Hepatocyte (in vitro differentiated cells): ENCODE data around the gene CNOT6. TPM values are rescaled to one million over a fixed set of nuclear protein-coding genes. Genes with fewer than 3 reads are reported as not detected.

ENCODE experiments used
- DNase-seq: peaks from one replicate; pipeline ENCODE4 v3.0.0-alpha.2; 2016; ENCODE audit warnings: low spot score
- H2AFZ ChIP-seq: fragments of 200-600 bp; sonication (generic); 2 replicates; pipeline ENCODE4 v1.6.0; 2016; ENCODE audit warnings: antibody characterized with exemption, mild to moderate bottlenecking
- H3K27ac ChIP-seq: fragments of 200-600 bp; sonication (generic); 2 replicates; pipeline ENCODE4 v1.5.1; 2016; ENCODE audit warnings: mild to moderate bottlenecking
- H3K27me3 ChIP-seq: fragments of 200-600 bp; sonication (generic); 2 replicates; pipeline ENCODE4 v1.6.1; 2016
- H3K36me3 ChIP-seq: fragments of 200-600 bp; sonication (generic); replicated peaks from 2 replicates; pipeline ENCODE4 v1.5.1; 2016; ENCODE audit warnings: low read depth; ENCODE audit not compliant: insufficient read depth
- H3K4me1 ChIP-seq: fragments of 200-600 bp; sonication (generic); 2 replicates; pipeline ENCODE4 v1.5.1; 2016; ENCODE audit warnings: mild to moderate bottlenecking, moderate library complexity; ENCODE audit not compliant: insufficient read depth
- H3K4me2 ChIP-seq: fragments of 200-600 bp; sonication (generic); 2 replicates; pipeline ENCODE4 v1.6.0; 2016
- H3K4me3 ChIP-seq: fragments of 200-600 bp; sonication (generic); 2 replicates; pipeline ENCODE4 v1.5.1; 2016; ENCODE audit warnings: mild to moderate bottlenecking
- H3K79me2 ChIP-seq: fragments of 200-600 bp; sonication (generic); 2 replicates; pipeline ENCODE4 v1.6.0; 2017; ENCODE audit warnings: mild to moderate bottlenecking
- H3K9me2 ChIP-seq: fragments of 200-600 bp; sonication (generic); replicated peaks from 2 replicates; pipeline ENCODE4 v1.6.0; 2017; ENCODE audit warnings: mild to moderate bottlenecking; ENCODE audit not compliant: insufficient read depth
- H3K9me3 ChIP-seq: fragments of 200-600 bp; sonication (generic); 2 replicates; pipeline ENCODE4 v1.5.1; 2016; ENCODE audit warnings: low read depth, mild to moderate bottlenecking
- H4K20me1 ChIP-seq: fragments of 200-600 bp; sonication (generic); 2 replicates; pipeline ENCODE4 v1.6.0; 2016; ENCODE audit warnings: mild to moderate bottlenecking; ENCODE audit not compliant: insufficient read depth, poor library complexity, severe bottlenecking
- EZH2 ChIP-seq: fragments of 200-600 bp; sonication (generic); IDR thresholded peaks from 2 replicates; pipeline ENCODE4 v1.6.1; 2016; ENCODE audit warnings: antibody characterized with exemption, mild to moderate bottlenecking, borderline replicate concordance
- EZH2phosphoT487 ChIP-seq: fragments of 200-600 bp; sonication (generic); IDR thresholded peaks from one replicate; pipeline ENCODE4 v1.6.1; 2018; ENCODE audit warnings: antibody characterized with exemption, mild to moderate bottlenecking, low read depth, moderate library complexity; ENCODE audit not compliant: unreplicated experiment, severe bottlenecking
- WGBS: methylation state at CpG from one replicate; pipeline ENCODE4 v1.1.6; 2016; ENCODE audit warnings: low lambda C conversion rate; ENCODE audit errors: missing lambda C conversion rate; 5-methylcytosine and 5-hydroxymethylcytosine counted together
- polyA plus RNA-seq: library from polyadenylated mRNA; unstranded; fragments of >200 nt; fragmentation: Nextera tagmentation; extraction: Ambion mirVana; gene quantifications from 2 replicates; pipeline ENCODE4 v1.2.1, GENCODE V29; 2016
- total RNA-seq: library from RNA; depleted of rRNA; stranded (reverse); fragments of >200 nt; gene quantifications from 2 replicates; pipeline ENCODE4 v1.2.3, GENCODE V29; 2014
- TF ChIP-seq, protein P1 (sequence below): fragments of 200-600 bp; sonication (generic); IDR thresholded peaks from 2 replicates; pipeline ENCODE4 v1.5.1; 2016; ENCODE audit warnings: antibody characterized with exemption, mild to moderate bottlenecking; ENCODE audit not compliant: poor library complexity

Gene CNOT6
- total and polyA plus RNA-seq, 2 experiments from 2014 or later: 12.0 to 24.1 TPM

DNA sequence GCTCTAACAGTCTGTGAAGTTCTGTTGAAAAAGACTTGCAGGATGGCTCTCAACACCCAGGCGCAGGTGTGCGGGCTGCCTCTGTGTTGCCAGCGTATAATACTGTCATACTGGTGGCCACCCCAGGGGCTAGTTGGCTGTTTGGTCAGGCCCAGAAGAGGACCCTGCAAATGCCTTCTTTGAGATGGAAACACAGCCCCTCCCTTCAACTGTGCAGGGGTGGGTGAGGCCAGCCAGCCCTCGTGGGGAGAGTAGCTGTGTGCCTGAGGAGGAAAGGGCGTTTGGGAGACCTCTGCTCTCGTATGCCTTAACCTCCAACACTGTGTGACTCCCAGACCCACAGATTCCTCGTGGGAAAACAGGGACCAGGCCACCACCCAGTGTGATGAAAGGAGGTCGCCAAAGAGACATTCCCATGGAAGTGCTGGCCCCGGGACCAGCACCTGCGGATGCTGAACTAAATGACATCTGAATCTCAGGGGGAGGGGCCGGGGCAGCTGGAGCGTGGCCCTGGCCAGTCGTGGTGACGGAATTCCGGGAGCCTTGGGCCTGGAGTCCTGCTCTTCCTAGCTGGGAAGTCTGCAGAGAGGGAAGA is 108.4 kb downstream of the CNOT6 start:
- Histone ChIP-seq H3K4me1 (no peaks in the 10 kb centered on the region), H3K4me3 (no peak overlapping the region), H3K27me3 (no peaks in the 10 kb centered on the region), H4K20me1 (no peaks in the 10 kb centered on the region), H3K9me2 (no peaks in the 10 kb centered on the region), H3K4me2 (no peak overlapping the region), H3K9me3 (no peaks in the 10 kb centered on the region), H3K27ac (no peak overlapping the region), H3K79me2 (no peaks in the 10 kb centered on the region), H2AFZ (no peak overlapping the region), H3K36me3 (no peaks in the 10 kb centered on the region)
- WGBS: 79% methylated on average over 15 of the region's 15 CpGs
- TF ChIP-seq EZH2phosphoT487 (no peak), EZH2 (no peak)
- TF ChIP-seq, protein P1, sequence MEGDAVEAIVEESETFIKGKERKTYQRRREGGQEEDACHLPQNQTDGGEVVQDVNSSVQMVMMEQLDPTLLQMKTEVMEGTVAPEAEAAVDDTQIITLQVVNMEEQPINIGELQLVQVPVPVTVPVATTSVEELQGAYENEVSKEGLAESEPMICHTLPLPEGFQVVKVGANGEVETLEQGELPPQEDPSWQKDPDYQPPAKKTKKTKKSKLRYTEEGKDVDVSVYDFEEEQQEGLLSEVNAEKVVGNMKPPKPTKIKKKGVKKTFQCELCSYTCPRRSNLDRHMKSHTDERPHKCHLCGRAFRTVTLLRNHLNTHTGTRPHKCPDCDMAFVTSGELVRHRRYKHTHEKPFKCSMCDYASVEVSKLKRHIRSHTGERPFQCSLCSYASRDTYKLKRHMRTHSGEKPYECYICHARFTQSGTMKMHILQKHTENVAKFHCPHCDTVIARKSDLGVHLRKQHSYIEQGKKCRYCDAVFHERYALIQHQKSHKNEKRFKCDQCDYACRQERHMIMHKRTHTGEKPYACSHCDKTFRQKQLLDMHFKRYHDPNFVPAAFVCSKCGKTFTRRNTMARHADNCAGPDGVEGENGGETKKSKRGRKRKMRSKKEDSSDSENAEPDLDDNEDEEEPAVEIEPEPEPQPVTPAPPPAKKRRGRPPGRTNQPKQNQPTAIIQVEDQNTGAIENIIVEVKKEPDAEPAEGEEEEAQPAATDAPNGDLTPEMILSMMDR: no peak
- DNase-seq: no peak

DNA sequence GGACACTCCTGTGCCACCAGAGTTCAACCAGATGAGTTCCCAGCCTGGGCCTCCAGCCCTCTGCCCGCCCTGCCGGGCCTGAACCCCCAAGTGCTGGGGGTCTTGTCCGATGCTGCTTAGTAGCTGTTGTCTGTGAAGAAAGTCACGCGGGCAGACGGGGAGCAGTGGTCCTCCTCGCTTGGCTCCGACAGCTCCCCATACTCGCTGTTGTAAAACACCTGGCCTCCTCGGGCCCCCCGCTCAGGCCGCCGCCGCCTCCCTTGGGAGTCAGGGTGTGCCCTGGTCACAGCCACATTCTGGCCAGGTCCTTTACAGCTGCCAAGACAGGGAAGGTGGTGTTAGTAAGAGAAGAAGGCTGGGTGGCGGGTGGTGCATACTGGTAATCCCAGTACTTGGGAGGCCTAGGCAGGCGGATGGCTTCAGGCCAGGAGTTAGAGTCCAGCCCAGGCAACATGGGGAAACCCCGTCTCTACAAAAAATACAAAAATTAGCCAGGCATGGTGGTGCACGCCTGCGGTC is 109.0 kb downstream of the CNOT6 start:
- Histone ChIP-seq H2AFZ (no peak overlapping the region), H3K4me2 (no peak overlapping the region), H3K4me1 (no peaks in the 10 kb centered on the region), H3K27me3 (no peaks in the 10 kb centered on the region), H3K27ac (no peak overlapping the region), H4K20me1 (no peaks in the 10 kb centered on the region), H3K9me3 (no peaks in the 10 kb centered on the region), H3K9me2 (no peaks in the 10 kb centered on the region), H3K36me3 (no peaks in the 10 kb centered on the region), H3K4me3 (no peak overlapping the region), H3K79me2 (no peaks in the 10 kb centered on the region)
- TF ChIP-seq EZH2phosphoT487: no peak
- TF ChIP-seq, protein P1: no peak
- TF ChIP-seq EZH2: no peak
- 92% methylated on average over 19 of the region's 19 CpGs for WGBS
- no peak for DNase-seq

DNA sequence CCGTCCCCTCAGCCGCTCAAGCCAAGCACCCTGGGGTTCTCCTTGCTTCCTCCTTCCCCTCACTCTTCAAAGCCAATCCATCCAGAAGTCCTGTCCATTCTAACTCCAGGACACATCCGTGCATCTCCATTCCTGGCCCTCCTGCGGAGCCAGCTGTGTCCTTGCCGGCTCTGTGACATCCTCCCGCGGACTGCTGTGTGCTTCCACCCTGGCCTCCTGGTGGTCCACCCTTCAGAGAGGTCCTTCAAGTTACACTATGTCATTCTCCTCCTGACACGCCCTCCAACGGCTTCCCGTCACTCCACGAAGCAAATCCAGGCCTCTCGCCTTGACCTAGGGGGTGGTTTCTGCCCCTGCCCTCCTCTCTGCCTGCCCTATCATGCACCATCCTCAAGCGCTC is 110.1 kb downstream of the CNOT6 start:
- H3K9me2 ChIP-seq: no peaks in the 10 kb centered on the region
- no peaks in the 10 kb centered on the region for H3K36me3 ChIP-seq
- no peaks in the 10 kb centered on the region for H3K27me3 ChIP-seq
- H4K20me1 ChIP-seq: no peaks in the 10 kb centered on the region
- H2AFZ ChIP-seq: no peak overlapping the region
- no peaks in the 10 kb centered on the region for H3K4me1 ChIP-seq
- H3K4me3 ChIP-seq: no peak overlapping the region
- 83% methylated on average over 13 of the region's 13 CpGs for WGBS
- no peak overlapping the region for H3K4me2 ChIP-seq
- H3K79me2 ChIP-seq: no peaks in the 10 kb centered on the region
- DNase-seq: no peak
- H3K9me3 ChIP-seq: no peaks in the 10 kb centered on the region
- H3K27ac ChIP-seq: no peak overlapping the region
- TF ChIP-seq, protein P1: no peak
- TF ChIP-seq EZH2: no peak
- no peak for TF ChIP-seq EZH2phosphoT487
